Activated T-cell treated with anti-CD3 and anti-CD28 coated beads, Interleukin-2, amount 50 U/mL, for 48 hours (primary cell): Measurements from ENCODE around the gene ANKRD16.
A peak's percentile ranks its signal among the peaks of the same experiment; 100 is the strongest.
"Not testable (repeated sequence)": the region's sequence is repeated elsewhere in the genome, so short reads cannot be mapped to it uniquely, and the experiment has no call there.

Source experiments
- DNase-seq, 2 experiments: peaks; one replicate each; pipeline ENCODE4 v3.0.0-alpha.2; 2020

Gene ANKRD16

DNA sequence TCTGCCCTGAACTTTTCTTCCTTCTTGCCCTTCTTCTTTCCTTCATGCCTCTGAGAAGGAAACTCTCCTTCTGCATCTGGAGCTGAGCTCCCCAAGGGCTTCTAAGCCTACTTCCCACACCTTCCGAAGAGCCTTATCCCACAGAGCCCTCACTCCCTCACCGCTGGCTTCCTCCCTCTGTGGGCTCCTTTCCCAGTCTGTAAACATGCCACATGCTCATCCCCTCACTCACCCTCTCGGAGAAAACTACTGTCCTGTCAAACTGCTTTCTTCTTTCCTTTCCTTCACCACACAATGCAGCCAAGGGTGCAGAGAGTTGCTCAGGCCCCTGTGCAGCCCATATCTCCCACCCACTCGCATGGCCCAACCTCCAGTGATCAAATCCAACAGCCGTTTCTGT, 18.1 kb downstream of the ANKRD16 start:
- DNase-seq: peak in 1 of 2 experiments; percentile 9

- peak in 1 of 2 experiments; percentile 1 for DNase-seq
Observed at GRCh38 chr10:5869156-5869555, 20.5 kb downstream of the ANKRD16 start.

GRCh38 chr10:5868383-5868782, 21.3 kb downstream of the ANKRD16 start:
- DNase-seq: peak in 1 of 2 experiments; percentile 11

DNA sequence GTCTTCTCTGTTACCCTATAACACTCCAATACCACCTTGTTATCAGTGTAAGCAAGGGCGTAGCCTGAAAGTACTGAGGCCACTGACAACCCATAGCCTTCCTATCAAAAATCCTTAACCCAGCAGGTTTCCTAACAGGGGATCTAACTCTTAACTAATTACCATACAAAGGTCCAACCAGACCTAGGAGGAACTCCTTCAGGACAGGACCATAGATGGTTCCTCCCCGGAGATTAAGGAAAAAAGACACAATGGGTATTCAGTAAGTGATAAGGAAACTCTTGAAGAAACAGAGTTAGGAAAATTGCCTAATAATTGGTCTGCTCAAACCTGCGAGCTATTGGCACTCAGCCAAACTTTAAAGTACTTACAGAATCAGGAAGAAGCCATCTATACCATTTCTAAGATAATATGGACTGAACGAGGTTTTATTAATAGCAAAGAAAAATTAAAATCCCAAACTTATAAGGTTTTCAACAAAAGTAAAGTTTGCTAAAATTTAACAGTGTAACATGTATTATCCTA, 22.5 kb downstream of the ANKRD16 start:
- not testable (repeated sequence) for DNase-seq

DNA sequence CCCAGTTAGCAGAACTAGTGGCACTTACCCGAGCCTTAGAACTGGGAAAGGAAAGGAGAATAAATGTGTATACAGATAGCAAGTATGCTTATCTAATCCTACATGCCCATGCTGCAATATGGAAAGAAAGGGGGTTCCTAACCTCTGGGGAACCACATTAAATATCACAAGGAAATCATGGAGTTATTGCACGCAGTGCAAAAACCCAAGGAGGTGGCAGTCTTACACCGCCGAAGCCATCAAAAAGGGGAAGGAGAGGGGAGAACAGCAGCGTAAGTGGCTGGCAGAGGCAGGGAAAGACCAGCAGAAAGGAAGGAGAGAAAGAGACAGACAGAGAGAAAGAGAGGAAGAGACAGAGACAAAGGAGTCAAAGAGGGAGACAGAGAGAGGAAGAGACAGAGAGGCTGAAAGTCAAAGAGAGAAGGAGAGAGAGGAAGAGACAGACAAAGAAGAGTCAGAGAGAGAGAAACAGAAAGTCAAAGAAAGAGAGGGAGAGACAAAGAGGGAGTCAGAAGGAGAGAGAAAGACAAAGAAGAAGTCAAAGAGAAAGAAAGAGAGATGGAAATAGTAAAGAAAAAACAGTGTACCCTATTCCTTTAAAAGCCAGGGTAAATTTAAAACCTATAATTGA, 23.1 kb downstream of the ANKRD16 start:
- DNase-seq: not testable (repeated sequence)

DNA sequence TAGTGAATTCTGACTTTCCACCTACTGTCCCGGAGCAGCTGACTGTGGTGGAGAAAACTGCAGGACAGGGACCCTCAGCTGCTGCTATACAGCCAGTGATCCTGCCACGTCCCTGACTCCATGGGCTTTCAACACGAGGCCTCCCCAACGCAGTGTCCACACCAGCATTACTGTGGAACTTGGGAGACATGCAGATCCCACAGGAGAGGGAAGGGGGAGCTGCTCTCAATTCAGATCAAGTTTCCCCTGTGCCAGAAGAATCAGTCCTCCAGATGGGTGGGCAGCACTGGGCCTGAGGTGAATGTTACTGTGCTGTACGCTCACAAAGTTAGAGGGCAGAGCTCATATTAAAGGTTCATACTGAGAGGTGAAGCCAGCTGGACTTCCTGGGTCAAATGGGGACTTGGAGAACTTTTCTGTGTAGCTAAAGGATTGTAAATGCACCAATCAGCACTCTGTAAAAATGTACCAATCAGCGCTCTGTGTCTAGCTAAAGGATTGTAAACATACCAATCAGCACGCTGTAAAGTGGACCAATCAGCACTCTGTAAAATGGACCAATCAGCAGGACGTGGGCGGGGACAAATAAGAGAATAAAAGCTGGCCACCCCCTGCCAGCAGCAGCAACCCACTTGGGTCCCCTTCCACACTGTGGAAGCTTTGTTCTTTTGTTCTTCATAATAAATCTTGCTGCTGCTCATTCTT, 26.6 kb downstream of the ANKRD16 start:
- peak in 1 of 2 experiments; percentile 10 for DNase-seq

DNA sequence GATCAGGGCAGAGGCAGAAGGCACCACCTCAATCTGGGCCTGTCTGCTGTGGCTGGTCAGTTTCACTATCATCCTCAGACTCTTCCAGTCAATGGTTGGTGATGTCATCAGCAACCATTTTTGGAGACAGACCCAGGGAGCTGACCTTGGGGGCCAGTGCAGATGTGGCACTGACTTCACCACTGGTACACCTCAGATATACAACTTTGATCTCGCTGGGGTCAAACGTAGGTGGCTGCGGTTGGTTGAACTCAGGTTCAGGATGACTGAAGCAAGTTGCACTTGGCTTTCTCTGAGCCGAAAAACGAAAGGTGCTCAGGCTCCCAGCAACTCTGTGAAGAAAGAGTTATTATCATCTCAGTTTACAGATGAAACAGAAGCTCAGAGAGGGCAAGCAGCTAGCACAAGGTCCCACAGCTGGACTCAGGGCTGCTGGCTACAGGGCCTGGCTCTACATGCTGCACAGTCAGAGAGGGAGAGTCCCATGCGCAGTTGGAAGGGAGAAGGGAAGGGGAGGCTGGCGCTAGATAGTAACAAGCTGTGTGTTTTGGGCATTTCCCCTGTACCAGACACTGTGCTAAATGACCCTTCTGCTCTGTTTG, 27.2 kb downstream of the ANKRD16 start:
- peak in 1 of 2 experiments; percentile 16 for DNase-seq

GRCh38 chr10:5860066-5860465, 29.6 kb downstream of the ANKRD16 start:
- no peak for DNase-seq

- DNase-seq: no peak
Observed at GRCh38 chr10:5858811-5859210, 30.9 kb downstream of the ANKRD16 start.

- DNase-seq: no peak
Observed at GRCh38 chr10:5856701-5857004, 33.0 kb downstream of the ANKRD16 start.

- no peak for DNase-seq
Observed at GRCh38 chr10:5855979-5856700, 33.6 kb downstream of the ANKRD16 start.

- no peak for DNase-seq
Observed at GRCh38 chr10:5854131-5854475, 35.6 kb downstream of the ANKRD16 start.

GRCh38 chr10:5846667-5847066, 43.0 kb downstream of the ANKRD16 start:
- not testable (repeated sequence) for DNase-seq

DNA sequence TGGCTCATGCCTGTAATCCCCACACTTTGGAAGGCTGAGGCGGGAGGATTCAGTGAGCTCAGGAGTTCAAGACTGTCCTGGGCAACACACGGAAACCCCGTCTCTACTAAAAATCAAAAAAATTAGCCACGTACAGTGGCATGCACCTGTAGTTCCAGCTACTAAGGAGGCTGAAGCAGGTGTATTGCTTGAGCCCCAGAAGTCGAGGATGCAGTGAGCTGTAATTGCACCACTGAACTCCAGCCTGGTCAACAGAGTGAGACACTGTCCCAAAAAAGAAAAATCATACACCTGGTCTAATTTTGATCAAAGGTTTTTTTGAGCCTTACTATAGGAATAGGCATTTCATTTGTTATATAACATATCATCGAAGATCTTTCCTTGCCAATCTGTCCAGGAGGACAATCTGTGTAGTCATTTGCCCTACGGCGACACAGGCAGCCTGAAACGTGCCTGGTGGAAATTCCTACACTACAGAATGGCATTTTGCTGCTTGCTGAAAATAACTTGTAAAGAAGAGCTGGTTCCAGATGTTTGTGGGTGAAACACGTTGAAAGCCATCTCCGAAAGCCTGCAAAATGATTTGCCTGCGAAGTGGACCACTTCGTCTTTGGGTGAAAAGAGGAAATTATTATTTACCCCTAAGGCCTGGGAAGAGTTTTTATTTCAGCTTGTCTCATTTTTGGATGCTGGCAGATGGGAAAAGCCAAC, 45.2 kb downstream of the ANKRD16 start:
- DNase-seq: no peak

- DNase-seq: no peak
Observed at GRCh38 chr10:5843686-5844344, 45.9 kb downstream of the ANKRD16 start.

DNA sequence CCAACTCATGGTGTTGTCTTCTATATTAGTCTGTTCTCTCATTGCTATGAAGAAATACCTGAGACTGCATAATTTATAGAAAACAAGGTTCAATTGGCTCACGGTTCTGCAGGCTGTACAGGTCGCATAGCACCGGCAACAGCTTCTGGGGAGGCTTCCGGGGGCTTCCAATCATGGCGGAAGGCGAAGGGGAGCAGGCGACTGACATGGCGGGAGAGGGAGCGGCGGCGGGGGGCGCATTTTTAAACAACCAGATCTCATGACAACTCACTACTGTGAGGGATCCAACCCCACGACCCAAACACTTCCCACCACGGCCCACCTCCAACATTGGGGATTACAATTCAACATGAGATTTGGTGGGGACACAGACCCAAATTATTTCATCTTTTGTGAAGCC, 47.7 kb downstream of the ANKRD16 start:
- no peak for DNase-seq

GRCh38 chr10:5840314-5841307, 49.1 kb downstream of the ANKRD16 start:
- DNase-seq: no peak

- not testable (repeated sequence) for DNase-seq
Observed at GRCh38 chr10:5836181-5836580, 53.5 kb downstream of the ANKRD16 start.

- DNase-seq: no peak
Observed at GRCh38 chr10:5835446-5836095, 54.1 kb downstream of the ANKRD16 start.

DNA sequence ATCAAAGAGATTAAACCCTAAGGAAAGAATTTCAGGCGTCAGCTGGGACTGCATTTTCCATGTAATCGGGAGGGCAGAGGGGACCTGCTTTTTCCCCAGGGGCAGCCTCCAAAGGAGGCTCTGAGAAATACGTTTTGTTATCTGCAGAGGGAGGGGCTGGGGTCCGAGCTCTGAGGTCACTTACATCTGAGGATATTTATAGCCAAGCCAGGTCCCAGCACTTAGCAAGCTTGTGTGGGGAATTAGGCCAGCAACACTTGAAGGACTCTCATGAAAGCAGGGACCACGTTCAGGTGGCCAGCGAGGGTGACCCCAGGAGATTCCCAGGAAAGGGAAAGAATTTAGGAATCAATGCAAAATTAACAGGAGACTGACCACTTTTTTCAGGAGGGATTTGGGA, 55.9 kb downstream of the ANKRD16 start:
- DNase-seq: no peak
